NCI-H2171 (cell line): ENCODE data around the gene TTYH1.
"Not testable (repeated sequence)": the region's sequence is repeated elsewhere in the genome, so short reads cannot be mapped to it uniquely, and the experiment has no call there.

Experiments
- DNase-seq: peaks from one replicate; lab custom pipeline; 2025; lab: John Stamatoyannopoulos, UW

TTYH1 gene

DNA sequence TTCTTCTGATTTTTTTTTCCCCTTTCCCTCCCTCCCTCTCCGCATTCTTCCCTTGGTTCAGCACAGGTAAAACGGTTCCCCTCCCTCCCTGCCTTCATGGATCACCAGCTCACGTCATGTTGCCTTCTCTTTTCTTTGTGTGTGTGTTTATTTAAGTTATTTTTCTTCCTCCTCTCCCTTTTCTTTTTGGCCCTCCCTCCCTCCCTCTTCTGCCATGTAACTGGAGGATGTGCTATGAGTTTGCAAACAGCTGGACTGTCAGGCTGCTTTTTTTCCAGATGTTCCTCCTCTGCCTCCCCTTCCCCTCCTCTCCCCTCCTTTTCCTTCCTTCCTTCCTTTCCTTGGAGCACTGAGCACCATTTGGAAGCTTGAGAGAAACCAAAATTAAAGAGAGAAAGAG lies 46.3 kb downstream of the TTYH1 start:
- DNase-seq = no peak

DNA sequence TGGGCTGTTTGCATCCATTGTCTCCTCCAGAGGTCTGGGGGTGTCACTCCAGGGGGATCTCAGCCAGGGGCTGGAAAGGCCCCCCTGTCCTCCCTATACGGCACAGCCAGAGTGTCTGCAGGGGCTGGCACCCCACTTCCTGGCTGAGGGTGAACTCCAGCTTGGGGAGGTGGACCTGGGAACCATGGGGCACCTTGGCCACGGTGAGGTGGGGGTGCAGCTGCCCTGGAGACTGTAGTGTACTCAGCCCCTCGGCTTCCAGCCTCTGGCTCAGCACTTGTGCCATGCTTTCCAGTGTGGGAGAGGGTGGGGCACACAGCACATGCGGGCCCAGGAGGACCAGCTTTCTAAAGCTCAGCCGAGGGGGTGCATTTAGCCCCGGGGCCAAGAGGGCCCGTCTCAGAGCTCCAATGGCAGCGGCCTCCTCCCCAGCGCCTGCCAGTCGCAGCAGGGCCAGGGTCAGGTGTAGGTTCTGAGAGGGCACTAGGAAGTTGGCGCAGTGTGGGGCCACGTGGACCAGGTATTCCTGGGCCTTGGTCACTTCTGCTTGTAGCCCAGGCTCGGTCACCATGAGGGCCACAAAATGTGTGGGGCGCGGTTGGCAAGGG lies 46.9 kb downstream of the TTYH1 start:
- DNase-seq = no peak

DNA sequence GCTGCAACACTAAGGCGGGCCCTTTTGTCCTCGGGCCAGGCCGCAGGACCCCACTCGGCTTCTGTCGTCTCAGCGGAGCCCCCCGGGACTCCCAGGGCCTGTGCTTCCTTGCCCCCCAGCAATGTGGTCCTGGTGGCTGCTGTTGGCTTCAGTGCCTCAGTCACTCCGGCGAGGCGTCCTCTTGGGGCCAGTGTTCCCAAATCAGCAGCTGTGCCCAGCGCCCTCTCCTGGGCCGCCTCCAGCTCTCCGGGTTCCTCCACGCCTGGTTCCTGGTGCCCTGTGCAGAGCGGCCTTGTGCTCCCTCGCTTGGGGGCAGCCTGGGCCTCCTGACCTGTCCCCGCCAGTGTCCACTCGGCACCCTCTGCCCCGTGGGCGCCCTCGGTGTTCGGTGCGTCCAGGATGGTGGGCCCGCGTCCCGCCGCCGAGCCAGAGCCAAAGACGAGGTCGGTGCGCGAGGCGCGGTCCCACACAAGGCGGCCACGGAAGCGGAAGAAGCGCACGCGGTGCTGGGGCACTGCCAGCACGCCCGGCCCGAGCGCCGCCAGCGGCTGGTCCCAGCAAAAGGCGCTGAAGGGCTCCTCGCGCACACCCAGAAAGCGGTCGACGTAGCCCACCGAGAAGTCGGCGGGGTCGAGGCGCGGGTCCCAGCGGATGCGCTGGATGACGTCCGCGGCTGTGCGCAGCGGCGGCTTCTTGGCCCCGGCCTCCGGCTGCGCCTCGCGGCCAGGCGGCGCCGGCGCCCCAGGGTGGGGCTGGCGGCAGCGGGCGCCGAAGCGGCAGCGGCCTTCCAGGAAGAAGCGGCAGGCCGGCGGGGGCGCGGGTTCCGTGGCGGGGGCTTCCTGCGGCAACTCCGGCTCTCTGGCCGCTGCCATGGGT lies 47.6 kb downstream of the TTYH1 start:
- DNase-seq = peak; percentile 35

DNA sequence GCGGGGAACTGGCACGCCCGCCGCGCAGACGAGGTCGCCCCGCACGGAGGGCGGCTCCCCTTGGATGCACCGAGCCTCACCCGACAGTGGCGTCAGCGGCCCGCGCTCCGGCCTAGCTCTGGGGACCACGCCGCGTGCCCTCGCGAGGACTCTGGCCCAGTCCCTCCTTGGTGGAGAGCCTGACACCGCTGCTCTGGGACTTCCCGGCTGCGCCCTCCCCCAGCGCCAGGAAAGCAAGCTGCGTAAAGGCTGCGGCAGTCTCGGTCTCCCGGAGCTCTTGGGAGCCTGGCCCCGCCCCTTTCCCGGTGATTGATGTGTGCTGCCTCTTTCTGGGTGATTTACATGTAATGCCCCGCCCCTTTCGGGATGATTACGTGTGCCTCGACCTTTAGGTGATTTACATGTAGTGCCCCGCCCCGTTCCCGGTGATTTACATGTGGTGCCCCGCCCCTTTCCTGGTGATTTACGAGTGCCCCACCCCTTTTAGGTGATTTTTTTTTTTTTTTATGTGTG lies 48.3 kb downstream of the TTYH1 start, which contains the start of gene LENG9:
TSS of gene LENG9 (minus strand) at position 248 of the 513 bp plus-strand sequence. CDS start 252 bp downstream, outside the sequence.
- peak; percentile 94 for DNase-seq

DNA sequence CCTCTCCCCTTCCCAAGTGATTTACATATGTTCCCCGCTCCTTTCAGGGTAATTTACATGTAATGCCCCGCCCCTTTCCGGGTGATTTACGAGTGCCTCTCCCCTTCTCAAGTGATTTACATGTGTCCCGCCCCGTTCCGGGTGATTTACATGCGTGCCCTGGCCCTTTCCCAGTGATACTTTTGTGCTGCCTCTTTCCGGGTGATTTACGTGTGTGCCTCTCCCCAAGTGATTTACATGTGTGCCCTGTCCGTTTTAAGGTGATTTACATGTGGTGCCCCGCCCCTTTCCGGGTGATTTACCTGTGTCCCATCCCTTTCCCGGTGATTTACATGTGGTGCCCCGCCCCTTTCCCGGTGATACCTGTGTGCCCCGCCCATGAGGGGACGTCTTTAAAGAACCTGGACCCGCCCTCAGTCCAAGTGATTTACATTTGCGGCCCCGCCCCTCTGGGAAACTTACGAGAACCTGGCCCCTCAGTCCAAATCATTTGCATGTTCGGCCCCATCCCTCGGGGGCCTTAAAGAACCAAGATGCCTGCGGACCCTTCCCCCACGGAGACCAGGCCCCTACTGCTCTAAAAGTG lies 48.9 kb downstream of the TTYH1 start:
- peak; percentile 87 for DNase-seq

DNA sequence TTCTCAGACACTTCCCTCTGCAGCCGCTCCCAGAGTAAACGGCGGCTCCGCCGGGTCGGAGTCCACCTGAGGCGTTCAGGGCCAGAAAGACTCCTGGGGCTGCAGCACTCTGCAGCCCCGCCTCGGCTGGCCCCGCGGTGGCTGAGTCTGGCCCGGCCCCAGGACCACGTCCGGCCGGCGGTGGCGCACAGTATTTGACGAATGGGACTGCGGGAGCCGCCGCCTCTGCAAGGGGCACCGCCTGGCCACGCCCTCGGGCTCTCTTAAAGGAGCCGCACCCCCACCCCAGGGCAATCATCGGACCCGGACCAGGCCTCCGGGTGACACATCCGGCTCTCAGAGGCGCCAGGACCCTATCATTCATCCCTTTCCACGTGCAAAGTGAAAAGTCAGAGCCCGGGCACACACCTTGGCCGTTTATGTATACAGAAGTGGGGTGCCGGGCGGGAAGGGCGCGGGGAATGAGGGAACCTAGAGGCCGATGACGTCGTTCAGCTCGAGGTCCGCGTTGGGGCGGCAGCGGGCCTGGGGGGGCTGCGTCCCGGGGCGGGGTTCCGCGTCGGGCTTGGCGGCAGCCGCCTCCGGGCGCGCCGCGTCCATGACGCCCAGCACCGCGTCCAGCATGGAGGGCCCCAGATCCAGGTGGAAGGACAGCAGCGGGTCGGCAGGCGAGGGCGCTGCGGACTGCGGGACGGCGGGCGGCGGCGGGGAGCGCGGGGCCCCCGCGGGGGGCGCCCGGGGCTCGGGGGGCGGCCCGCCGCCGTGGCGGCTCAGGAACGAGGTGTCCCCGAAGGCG lies 49.6 kb downstream of the TTYH1 start:
- peak; percentile 62 for DNase-seq

DNA sequence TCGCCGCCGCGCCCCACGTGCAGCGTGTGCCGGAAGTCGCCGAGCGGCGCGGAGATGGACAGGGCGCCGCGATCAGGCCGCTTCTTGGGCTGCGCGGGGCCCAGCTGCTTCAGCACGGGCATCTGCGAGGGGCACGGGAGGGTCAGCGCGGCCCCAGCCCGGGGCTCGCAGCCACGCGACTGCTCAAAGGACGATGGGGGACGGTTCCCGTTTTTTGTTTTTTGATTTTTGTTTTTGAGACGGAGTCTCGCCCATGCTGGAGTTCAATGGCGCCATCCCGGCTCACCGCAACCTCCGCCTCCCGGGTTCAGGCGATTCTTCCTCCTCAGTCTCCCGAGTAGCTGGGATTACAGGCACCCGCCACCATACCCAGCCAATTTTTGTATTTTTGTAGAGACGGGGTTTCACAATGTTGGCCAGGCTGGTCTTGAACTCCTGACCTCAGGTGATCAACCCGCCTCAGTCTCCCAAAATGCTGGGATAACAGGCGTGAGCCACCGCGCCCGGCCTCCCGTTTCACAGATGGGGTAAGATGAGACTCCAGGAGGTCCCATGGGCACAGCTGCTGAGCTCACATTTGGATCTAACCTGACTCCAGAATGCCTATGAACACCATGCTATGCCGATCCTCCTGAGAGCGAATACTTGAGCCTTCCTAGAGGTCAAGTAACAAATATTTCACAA lies 50.3 kb downstream of the TTYH1 start:
- DNase-seq = no peak

DNA sequence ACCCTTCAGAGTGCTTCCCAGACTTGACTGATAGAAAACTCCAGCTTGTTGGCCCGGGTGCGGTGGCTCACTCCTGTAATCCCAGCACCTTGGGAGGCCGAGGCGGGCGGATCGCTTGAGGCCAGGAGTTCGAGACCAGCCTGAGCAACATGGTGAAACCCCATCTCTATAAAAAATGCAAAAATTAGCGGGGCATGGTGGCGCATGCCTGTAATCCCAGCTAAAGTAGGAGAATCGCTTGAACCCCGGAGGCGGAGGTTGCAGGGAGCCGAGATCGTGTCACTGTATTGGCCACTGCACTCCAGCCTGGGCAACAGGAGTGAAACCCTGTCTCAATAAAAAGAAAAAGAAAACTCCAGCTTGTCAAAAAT lies 50.8 kb downstream of the TTYH1 start:
- DNase-seq = not testable (repeated sequence)

DNA sequence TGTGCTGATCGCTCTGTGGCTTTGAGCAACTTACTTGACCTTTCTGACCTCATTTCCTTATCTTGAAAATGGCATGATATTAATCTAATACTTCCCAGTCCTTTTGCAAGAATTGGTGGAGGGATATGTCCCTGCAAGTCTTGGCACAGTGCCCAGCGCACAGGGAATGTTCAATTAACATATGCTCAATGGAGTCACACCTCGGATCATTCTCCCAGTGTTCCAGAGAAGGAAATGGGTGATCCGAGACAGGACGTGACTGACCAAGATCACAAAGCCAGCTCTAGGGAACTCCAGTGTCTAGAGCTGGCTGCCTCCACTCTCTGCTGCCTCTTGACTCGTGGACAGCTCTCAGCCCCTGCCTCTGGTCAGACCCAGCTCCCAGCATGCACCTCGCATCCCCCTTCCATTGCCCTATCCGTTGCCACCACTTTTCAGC lies 54.3 kb downstream of the TTYH1 start:
- no peak for DNase-seq

DNA sequence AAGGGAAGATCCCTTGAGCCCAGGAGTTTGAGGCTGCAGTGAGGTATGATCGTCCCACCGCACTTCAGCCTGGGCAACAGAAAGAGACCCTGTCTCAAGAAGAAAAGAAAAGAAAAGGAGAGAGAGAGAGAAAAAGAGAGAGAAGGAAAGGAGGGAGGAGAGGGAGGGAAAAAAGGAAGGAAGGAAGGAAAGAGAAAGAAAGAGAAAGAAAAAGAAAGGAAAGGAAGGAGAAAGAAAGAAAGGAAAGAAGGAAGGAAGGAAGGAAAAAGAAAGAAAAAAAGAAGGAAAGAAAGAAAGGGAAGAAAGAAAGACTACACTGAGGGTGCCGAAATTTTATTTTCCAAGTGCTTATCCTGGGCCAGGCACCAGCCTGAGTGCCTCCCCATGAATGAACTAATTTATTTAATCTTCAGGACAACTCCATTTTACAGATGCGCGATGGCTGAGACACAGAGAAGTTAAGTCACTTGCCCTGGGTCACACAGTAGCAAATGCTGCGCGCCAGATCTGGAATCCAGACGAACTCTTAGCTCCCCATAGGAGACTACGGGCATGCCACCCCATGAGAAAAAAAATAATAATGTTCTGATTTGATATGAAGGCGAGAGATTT lies 55.1 kb downstream of the TTYH1 start:
- no peak for DNase-seq

DNA sequence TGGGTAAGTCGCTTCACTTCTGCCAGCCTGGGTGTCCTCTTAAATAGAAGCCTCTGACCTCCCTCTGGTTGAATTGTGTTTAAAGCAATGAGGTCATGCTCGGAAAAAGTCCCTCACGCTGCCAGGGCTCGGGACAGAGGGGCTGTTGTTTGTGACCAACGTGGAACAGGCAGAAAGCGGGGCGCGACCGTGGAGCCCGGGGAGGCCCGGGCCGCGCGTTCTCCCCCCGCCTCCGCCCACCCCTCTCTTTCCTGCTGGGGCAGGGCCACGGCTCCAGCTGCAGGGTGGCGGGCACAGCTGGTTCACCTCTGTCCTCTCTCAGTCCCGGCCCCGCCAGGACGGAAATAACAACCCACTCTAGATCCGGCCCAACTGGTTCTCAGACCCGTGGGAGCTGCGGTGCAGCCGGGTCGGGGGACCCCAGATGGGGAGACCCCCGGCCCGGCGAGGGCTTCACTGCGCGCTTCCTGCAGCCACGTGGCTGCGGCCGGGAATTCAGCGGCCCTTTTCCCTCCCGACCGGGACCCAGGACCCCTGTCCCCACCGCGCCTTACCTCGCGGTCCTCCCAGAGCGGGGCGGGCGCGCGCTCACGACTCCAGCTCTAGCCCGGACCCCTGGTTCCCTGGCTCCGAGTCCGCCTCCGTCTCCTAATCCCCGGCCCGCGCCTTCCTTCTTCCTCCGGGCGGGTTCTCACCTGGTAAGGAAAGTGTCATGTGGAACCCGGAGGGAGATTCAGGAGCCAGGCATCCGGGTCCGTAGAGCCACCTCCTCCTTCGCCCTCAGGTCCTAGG lies 55.9 kb downstream of the TTYH1 start:
- no peak for DNase-seq

DNA sequence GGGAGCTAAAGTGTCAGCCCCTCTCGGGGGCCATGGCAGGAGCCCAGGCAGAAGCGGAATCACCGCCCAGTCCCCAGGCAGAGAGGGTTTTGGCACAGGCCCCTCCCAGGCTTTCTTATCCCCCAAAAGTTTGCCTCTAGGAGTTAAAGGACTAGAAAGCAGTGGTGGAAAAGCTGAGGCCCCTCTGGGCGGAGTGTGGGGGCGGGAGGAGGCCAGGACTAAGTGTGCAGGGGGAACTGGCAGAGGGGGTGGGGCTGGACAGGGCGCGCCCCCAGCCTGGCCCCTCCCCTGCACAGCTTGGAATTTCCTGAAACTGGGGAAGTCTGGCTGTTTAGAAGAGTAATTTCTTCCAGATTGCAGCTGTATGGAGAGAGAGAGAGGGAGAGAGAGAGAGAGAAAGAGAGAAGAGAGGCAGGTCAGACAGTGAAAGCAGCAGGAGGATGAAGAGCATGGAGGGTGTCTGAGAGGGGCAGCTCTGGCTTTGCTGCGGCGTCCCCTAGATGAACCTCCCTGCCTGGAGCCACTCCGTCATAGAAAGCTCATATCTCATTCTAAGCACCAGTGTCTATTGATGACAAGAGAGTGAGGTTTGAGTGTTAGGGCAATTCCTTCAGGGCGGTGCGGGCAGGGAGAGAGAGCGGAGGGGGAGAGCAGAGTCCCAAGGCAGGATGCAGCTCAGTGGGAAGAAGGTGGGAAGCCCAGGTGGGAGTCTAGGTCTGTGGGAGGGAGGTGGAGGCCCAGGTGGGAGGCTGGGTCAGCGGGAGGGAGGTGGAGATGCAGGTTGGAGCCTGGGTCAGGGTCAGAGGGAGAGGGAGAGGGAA lies 58.0 kb downstream of the TTYH1 start, which contains the start of gene CDC42EP5:
TSS of gene CDC42EP5 (minus strand) at position 226 of the 821 bp plus-strand sequence. CDS start 7,749 bp downstream, outside the sequence.
- DNase-seq = no peak

DNA sequence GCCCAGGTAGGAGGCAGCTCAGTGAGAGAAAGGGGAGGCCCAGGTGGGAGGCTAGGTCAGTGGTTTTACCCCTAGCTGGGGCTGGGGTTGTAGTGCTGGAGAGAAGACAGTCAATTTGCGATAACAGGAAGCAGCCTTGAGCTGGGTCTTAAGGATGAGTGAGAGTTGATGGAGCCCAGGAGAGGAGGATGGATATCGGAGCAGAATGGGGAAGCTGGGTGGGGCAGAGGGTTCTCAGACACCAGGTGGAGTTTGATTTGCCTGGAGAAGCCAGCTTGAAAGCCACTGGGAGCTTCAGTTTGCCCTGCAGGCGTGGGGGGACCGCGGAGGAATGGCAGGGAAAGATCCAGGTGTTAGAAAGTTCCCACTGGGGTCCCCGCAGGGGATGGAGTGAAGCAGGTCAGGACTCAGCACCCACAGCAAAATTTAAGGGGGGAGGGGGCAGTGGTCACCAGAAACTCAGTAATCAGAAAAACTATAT lies 58.7 kb downstream of the TTYH1 start:
- DNase-seq = no peak

DNA sequence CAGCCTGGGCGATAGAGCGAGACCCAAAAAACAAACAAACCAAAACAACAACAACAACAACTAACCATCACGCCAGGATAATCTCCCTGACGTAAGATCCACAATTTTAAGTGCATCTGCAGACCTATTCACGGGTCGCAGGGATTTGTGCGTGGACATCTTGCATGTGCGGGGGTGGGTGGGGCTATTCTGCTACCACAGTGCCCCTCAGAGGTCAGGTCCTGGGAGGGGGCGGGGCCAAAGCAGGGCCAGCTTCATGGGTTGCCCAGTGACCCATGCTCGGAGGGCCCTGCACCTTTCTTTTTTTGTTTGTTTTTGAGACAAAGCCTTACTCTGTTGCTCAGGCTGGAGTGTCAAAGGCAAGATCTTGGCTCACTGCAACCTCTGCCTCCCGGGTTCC lies 60.4 kb downstream of the TTYH1 start:
- DNase-seq = no peak

DNA sequence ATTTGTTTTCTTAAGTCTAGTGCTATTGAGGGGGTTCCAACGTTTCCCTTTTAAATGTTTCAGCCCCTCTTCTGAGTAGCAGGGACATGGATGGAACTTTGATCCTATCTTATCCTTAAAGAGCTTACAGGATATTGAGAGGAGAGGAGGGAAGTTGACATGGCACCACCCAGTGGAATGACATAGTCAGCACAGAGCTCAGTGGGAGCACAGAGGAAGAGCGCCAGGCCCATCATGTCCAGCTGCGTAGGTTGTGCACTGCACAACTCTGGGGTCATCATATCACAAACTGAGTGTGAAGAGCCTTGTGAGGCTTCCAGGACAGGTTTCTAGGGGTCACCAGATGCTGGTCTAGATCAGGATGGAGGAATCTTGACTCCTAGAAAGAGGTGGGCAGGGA lies 62.4 kb downstream of the TTYH1 start:
- no peak for DNase-seq

DNA sequence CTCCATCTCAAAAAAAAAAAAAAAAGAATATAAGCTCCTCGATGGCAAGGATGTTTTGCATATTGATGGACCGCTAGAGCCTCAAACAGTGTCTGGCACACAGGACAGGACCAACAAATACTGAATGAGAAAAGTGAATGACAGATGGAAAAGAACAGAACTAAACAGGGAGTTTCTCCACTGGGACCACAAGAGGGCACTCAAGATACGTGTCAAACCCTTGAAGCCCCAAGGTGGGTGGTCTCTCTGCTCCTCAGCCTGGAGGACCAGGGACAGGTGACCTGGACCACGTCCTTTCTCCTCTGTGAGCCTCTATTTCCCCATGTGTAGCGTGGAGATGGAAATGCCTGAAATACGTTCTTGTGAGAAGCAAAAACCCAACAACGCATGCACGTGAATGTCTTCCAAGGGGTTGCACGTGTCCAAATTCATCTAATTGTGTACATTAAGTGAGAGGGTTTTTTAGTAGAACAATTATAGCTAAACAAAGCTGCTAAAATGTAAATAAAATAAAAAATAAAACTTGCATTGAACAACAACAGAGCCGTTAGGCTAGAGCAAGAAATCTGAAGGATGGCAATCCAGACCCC lies 63.5 kb downstream of the TTYH1 start:
- DNase-seq = no peak

DNA sequence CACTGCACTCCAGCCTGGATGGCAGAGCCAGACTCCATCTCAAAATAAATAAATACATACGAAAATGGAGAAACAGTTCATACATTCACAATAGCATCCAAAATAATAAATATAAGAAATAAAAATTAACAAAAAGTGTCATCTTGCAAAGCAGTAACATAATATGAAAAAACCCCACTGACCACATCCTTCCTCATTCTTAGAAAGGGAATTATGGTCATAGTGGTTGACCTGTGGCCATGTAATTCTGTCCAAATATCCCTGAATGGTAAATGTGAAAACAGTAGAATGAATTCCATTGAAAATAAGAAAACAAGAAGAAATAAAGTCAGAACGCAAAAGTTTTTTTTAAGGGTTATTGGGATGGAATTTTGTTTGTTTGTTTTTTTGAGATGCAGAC lies 64.8 kb downstream of the TTYH1 start:
- DNase-seq = no peak

DNA sequence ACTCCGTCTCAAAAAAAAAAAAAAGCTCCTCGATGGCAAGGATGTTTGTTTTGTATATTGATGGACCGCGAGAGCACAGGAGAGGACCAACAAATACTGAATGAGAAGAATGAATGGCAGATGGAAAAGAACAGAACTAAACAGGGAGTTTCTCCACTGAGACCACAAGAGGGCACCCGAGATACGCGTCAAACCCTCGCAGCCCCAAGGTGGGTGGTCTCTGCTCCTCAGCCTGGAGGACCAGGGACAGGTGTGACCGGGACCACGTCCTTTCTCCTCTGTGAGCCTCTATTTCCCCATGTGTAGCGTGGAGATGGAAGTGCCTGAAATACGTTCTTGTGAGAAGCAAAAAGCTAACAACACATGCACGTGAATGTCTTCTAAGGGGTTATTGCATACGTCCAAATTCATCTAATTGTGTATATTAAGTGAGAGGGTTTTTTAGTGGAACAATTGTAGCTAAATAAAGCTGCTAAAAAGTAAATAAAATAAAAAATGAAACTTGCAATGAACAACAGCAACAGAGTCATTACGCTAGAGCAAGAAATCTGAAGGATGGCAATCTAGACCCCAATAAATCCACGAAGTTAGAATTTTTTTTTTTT lies 66.2 kb downstream of the TTYH1 start:
- peak; percentile 45 for DNase-seq
